Lower lobe of right lung (tissue), 2 donors: ENCODE results near the gene TAS2R60. TPM values are rescaled to one million over a fixed set of nuclear protein-coding genes. Genes with fewer than 3 reads are reported as not detected.

Source experiments
- ATAC-seq, 2 donors: fragments of 200-7000 bp; cut with Tn5 transposase; one replicate each; pipeline ENCODE4 v1.9.1; 2020 to 2022; ENCODE audit warnings: mild to moderate bottlenecking in 2 of 2, moderate library complexity in 2 of 2
- DNase-seq: peaks from one replicate; pipeline ENCODE4 v3.0.0-alpha.2; 2020
- H3K27ac ChIP-seq: fragments of 200-600 bp; one replicate; pipeline ENCODE4 v1.8.0; 2022
- H3K27me3 ChIP-seq: fragments of 200-600 bp; one replicate; pipeline ENCODE4 v1.8.0; 2022; ENCODE audit warnings: low read depth
- H3K36me3 ChIP-seq: fragments of 200-600 bp; one replicate; pipeline ENCODE4 v1.8.0; 2022; ENCODE audit warnings: mild to moderate bottlenecking
- H3K4me1 ChIP-seq: fragments of 200-600 bp; one replicate; pipeline ENCODE4 v1.8.0; 2022
- H3K4me3 ChIP-seq: fragments of 200-600 bp; one replicate; pipeline ENCODE4 v1.8.0; 2022; ENCODE audit warnings: mild to moderate bottlenecking
- H3K9me3 ChIP-seq: fragments of 200-600 bp; one replicate; pipeline ENCODE4 v1.8.0; 2022
- intact Hi-C: fragments of 100-400 bp; cut with DNase I; formaldehyde crosslinking; loops from one replicate; pipeline ENCODE4 v1.11.0; 2022
- total RNA-seq: library from RNA; stranded (reverse); fragmentation: NEBNext Ultra II Directional; extraction: Animal tissue kit (Norgen Biotek cat#: 25700); gene quantifications from one replicate; pipeline ENCODE4 v1.2.1, GENCODE V29; 2021
- TF ChIP-seq, protein P1 (sequence below): fragments of 200-600 bp; IDR thresholded peaks from one replicate; pipeline ENCODE4 v1.8.0; 2022; ENCODE audit warnings: antibody characterized with exemption, mild to moderate bottlenecking
- donor health status: DM: no; HTN: yes; CAD: no; lungs with severe emphysema.

TAS2R60 gene
- total RNA-seq, 1 donor from 2014 or later = not detected

DNA sequence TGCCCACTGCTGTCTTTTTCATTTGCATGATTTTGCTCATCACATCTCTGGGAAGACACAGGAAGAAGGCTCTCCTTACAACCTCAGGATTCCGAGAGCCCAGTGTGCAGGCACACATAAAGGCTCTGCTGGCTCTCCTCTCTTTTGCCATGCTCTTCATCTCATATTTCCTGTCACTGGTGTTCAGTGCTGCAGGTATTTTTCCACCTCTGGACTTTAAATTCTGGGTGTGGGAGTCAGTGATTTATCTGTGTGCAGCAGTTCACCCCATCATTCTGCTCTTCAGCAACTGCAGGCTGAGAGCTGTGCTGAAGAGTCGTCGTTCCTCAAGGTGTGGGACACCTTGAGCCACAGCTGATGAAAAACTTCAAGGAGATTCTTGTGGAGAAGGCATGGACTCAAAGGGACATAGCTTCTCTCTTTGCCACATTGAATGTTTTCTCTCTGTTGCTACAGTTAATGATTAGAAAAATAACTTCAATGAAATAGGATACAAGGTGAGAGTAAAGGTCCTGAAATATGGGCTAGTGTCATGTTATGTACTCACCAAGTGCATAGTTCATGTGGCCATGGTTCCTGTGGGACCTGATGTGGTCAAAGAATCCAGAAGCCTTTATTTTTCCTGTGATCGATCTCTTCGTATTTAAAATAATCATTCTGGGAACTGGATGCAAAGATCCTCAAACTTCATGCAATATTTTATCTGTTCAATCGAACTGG is 970 bp downstream of the TAS2R60 start:
- intact Hi-C loops = no loop called here
- no peak overlapping the region for H3K27ac ChIP-seq

DNA sequence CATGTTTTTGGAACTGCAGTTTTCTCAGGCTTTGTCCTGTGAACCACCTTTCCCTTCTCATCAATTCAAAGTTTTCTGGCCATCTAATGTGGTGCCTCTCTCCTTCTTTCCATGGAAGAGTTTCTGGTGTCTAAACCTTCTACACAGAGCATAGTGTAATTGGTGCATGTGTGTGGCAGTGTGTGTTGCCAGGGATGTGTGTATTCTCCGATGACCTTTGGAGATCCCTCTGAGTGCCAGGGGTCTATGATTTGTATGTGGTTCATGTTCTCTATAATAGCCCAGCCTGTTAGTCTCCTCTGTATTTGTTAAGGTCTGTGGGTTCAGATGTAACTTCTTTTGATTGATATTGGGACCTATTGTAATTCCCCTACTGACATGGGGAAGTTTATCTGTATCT is 1.5 kb downstream of the TAS2R60 start:
- ATAC-seq = no peak
- intact Hi-C loops = no loop called here
- DNase-seq = no peak
- no peaks in the 10 kb centered on the region for H3K4me1 ChIP-seq
- no peak overlapping the region for H3K4me3 ChIP-seq
- TF ChIP-seq, protein P1, sequence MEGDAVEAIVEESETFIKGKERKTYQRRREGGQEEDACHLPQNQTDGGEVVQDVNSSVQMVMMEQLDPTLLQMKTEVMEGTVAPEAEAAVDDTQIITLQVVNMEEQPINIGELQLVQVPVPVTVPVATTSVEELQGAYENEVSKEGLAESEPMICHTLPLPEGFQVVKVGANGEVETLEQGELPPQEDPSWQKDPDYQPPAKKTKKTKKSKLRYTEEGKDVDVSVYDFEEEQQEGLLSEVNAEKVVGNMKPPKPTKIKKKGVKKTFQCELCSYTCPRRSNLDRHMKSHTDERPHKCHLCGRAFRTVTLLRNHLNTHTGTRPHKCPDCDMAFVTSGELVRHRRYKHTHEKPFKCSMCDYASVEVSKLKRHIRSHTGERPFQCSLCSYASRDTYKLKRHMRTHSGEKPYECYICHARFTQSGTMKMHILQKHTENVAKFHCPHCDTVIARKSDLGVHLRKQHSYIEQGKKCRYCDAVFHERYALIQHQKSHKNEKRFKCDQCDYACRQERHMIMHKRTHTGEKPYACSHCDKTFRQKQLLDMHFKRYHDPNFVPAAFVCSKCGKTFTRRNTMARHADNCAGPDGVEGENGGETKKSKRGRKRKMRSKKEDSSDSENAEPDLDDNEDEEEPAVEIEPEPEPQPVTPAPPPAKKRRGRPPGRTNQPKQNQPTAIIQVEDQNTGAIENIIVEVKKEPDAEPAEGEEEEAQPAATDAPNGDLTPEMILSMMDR = no peak
- H3K27ac ChIP-seq = no peak overlapping the region
- H3K9me3 ChIP-seq = no peaks in the 10 kb centered on the region
- no peaks in the 10 kb centered on the region for H3K27me3 ChIP-seq
- H3K36me3 ChIP-seq = no peaks in the 10 kb centered on the region

More for the DNA sequence above, 970 bp downstream of the TAS2R60 start:
- Histone ChIP-seq H3K27me3 (no peaks in the 10 kb centered on the region), H3K4me1 (no peaks in the 10 kb centered on the region), H3K36me3 (no peaks in the 10 kb centered on the region), H3K9me3 (no peaks in the 10 kb centered on the region), H3K4me3 (no peak overlapping the region)
- ATAC-seq = no peak
- TF ChIP-seq, protein P1 = no peak
- no peak for DNase-seq

DNA sequence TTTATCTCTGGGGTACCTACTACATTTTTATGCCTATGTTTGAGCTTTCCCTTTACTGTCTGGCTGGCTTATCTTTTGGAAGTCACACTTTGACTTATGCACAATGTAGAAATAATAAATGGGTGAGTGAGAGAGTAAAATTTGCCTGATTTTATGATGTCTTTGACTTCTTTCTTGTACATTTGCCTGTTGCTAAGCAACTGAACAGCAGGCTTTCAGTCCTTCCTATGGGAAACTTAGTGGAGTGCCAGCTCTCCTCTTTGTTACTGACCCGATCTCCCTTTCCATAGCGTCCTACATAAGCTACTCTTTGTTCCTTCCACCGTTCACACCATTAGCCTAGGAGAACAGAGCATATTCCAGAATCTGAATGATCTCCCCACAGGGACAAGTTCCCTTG is 4.2 kb downstream of the TAS2R60 start:
- no peak overlapping the region for H3K4me3 ChIP-seq
- H3K27me3 ChIP-seq = no peaks in the 10 kb centered on the region
- no peak for ATAC-seq
- no peak for DNase-seq
- H3K4me1 ChIP-seq = no peaks in the 10 kb centered on the region
- TF ChIP-seq, protein P1 = no peak
- intact Hi-C loops = no loop called here
- H3K27ac ChIP-seq = no peak overlapping the region
- no peaks in the 10 kb centered on the region for H3K36me3 ChIP-seq
- no peaks in the 10 kb centered on the region for H3K9me3 ChIP-seq

DNA sequence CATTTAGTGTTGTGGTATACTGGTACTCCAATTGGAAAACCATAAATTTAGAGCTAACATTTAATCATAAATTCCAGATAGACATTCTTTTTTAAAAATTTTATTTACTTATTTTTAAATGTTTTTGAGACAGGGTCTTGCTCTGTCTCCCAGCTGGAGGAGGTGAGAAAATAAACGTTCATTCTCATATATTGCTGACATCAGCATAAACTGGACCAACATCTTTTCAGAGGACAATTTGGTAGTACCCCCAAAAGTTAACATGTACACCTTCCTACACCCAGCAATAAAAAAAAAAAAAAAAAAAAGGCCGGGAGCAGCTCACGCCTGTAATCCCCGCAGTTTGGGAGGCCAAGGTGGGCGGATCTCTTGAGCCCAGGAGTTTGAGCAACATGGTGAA is 5.2 kb downstream of the TAS2R60 start:
- H3K36me3 ChIP-seq = no peaks in the 10 kb centered on the region
- intact Hi-C loops = no loop called here
- no peaks in the 10 kb centered on the region for H3K9me3 ChIP-seq
- no peak for ATAC-seq
- no peak overlapping the region for H3K27ac ChIP-seq
- TF ChIP-seq, protein P1 = no peak
- no peaks in the 10 kb centered on the region for H3K27me3 ChIP-seq
- H3K4me1 ChIP-seq = no peaks in the 10 kb centered on the region
- no peak overlapping the region for H3K4me3 ChIP-seq
- DNase-seq = no peak

DNA sequence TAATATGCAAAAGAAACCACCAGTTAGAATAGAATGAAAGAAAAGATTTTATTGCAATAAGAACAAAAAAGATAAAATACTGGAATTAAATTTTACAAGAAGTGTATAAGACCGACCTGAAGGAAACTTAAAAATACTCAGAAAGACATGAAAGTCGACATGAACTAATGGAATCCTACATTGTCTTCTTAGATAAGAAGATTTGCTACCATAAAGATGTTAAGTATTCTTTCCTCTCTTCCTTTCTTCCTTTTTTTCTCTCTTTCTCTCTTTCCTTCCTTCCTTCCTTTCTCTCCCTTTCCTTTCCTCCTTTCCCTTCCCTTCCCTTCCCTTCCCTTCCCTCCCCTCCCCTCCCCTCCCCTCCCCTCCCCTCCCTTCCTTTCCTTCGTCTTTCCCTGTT is 6.5 kb downstream of the TAS2R60 start:
- no peak overlapping the region for H3K4me3 ChIP-seq
- ATAC-seq (no peak), DNase-seq (no peak)
- H3K4me1 ChIP-seq = no peaks in the 10 kb centered on the region
- no peak overlapping the region for H3K27ac ChIP-seq
- no peaks in the 10 kb centered on the region for H3K9me3 ChIP-seq
- H3K27me3 ChIP-seq = no peaks in the 10 kb centered on the region
- H3K36me3 ChIP-seq = no peaks in the 10 kb centered on the region
- intact Hi-C loops = no loop called here
- TF ChIP-seq, protein P1 = no peak
